ENCODE data around the gene SIL1. TPM values are rescaled to one million over a fixed set of nuclear protein-coding genes. Genes with fewer than 3 reads are reported as not detected.

The SIL1 gene
- polyA plus RNA-seq, 2 of the 4 experiments (the other 2 are of a cell fraction): 27.6 to 45.5 TPM

GRCh38 chr5:139212486-139212885 lies 14.3 kb upstream of the SIL1 start:
- H3K9me3 ChIP-seq: no peaks in the 10 kb centered on the region
- WGBS (ENCODE audit: missing lambda C conversion rate): 58% methylated on average over 3 of the region's 3 CpGs
- TF ChIP-seq ESRRA (IDR thresholded peaks at IDR 0.05; ENCODE audit: borderline replicate concordance, low read length): no peak
- no peak for TF ChIP-seq FOSL2 (IDR thresholded peaks at IDR 0.05)
- TF ChIP-seq FOSL2 (CRISPR knock-in tag; IDR thresholded peaks at IDR 0.05): no peak
- no peak for TF ChIP-seq RCOR1 (IDR thresholded peaks at IDR 0.05; ENCODE audit: low read depth, low read length)
- no peak for TF ChIP-seq ZC3H11A (IDR thresholded peaks at IDR 0.05)
- TF ChIP-seq HEYL (CRISPR knock-in tag; IDR thresholded peaks at IDR 0.05): no peak
- no peak for TF ChIP-seq NPAS2 (CRISPR knock-in tag; IDR thresholded peaks at IDR 0.05; ENCODE audit: borderline replicate concordance)
- TF ChIP-seq PBX3 (IDR thresholded peaks at IDR 0.05): no peak
- TF ChIP-seq TFCP2L1 (CRISPR knock-in tag; IDR thresholded peaks at IDR 0.05): no peak
- no peak overlapping the region for H3K4me3 ChIP-seq
- no peak overlapping the region for H3K27ac ChIP-seq
- ATAC-seq (no peak), FAIRE-seq (no peak), DNase-seq (ENCODE audit: low read depth in 1 of 2, low spot score in 1 of 2) (no peak)
- no peak overlapping the region for H3K4me2 ChIP-seq
- CTCF ChIA-PET: interaction anchor here (0.7 kb wide), 1 partner anchor 19 kb away, joined by 3 read pairs; no protein-coding TSS in a partner anchor
- no peaks in the 10 kb centered on the region for H3K4me1 ChIP-seq
- POLR2A ChIA-PET: interaction anchor here (1.6 kb wide), 1 partner anchor 14 kb away, joined by 5 read pairs; the partner anchor contains the start of gene SIL1

GRCh38 chr5:139210585-139210984 lies 12.4 kb upstream of the SIL1 start:
- CTCF ChIA-PET: no interaction called here
- Histone ChIP-seq H3K4me3 (no peak overlapping the region), H3K27ac (no peak overlapping the region), H3K4me1 (no peaks in the 10 kb centered on the region), H3K4me2 (no peak overlapping the region), H3K9me3 (no peaks in the 10 kb centered on the region)
- DNase-seq (ENCODE audit: low read depth in 1 of 2, low spot score in 1 of 2) (no peak), ATAC-seq (no peak), FAIRE-seq (no peak)
- TF ChIP-seq MAZ (IDR thresholded peaks at IDR 0.05; ENCODE audit: borderline replicate concordance, low read depth, low read length): no peak
- no peak for TF ChIP-seq ZC3H11A (IDR thresholded peaks at IDR 0.05)
- TF ChIP-seq, protein P1, sequence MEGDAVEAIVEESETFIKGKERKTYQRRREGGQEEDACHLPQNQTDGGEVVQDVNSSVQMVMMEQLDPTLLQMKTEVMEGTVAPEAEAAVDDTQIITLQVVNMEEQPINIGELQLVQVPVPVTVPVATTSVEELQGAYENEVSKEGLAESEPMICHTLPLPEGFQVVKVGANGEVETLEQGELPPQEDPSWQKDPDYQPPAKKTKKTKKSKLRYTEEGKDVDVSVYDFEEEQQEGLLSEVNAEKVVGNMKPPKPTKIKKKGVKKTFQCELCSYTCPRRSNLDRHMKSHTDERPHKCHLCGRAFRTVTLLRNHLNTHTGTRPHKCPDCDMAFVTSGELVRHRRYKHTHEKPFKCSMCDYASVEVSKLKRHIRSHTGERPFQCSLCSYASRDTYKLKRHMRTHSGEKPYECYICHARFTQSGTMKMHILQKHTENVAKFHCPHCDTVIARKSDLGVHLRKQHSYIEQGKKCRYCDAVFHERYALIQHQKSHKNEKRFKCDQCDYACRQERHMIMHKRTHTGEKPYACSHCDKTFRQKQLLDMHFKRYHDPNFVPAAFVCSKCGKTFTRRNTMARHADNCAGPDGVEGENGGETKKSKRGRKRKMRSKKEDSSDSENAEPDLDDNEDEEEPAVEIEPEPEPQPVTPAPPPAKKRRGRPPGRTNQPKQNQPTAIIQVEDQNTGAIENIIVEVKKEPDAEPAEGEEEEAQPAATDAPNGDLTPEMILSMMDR (IDR thresholded peaks at IDR 0.05): no peak
- TF ChIP-seq MYC (IDR thresholded peaks at IDR 0.05; ENCODE audit: borderline replicate concordance, low read length): no peak
- no peak for TF ChIP-seq NFE2L2 (conservative IDR thresholded peaks at IDR 0.05; ENCODE audit: low read length)
- TF ChIP-seq JUNB (IDR thresholded peaks at IDR 0.05): no peak
- no peak for TF ChIP-seq ZNF302 (CRISPR knock-in tag; IDR thresholded peaks at IDR 0.05)
- no peak for TF ChIP-seq NPAS2 (CRISPR knock-in tag; IDR thresholded peaks at IDR 0.05; ENCODE audit: borderline replicate concordance)
- no peak for TF ChIP-seq ATOH8 (CRISPR knock-in tag; IDR thresholded peaks at IDR 0.05; ENCODE audit: low read depth)
- no peak for TF ChIP-seq CHD4 (IDR thresholded peaks at IDR 0.05; ENCODE audit: borderline replicate concordance)
- no peak for TF ChIP-seq MAFK (IDR thresholded peaks at IDR 0.05; ENCODE audit: partially characterized antibody)
- no peak for TF ChIP-seq FOXS1 (CRISPR knock-in tag; IDR thresholded peaks at IDR 0.05)
- TF ChIP-seq, protein P2, sequence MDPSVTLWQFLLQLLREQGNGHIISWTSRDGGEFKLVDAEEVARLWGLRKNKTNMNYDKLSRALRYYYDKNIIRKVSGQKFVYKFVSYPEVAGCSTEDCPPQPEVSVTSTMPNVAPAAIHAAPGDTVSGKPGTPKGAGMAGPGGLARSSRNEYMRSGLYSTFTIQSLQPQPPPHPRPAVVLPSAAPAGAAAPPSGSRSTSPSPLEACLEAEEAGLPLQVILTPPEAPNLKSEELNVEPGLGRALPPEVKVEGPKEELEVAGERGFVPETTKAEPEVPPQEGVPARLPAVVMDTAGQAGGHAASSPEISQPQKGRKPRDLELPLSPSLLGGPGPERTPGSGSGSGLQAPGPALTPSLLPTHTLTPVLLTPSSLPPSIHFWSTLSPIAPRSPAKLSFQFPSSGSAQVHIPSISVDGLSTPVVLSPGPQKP (IDR thresholded peaks at IDR 0.05; ENCODE audit: low read depth, low read length): no peak
- no peak for TF ChIP-seq TFCP2L1 (CRISPR knock-in tag; IDR thresholded peaks at IDR 0.05)
- POLR2A ChIA-PET: no interaction called here
- 65% methylated on average over 4 of the region's 4 CpGs for WGBS (ENCODE audit: missing lambda C conversion rate)

Measured in A549 (cell line).